GM12875 (cell line): ENCODE results near the gene CSF1R.
"Not testable (repeated sequence)": the region's sequence is repeated elsewhere in the genome, so short reads cannot be mapped to it uniquely, and the experiment has no call there.

Experiments used
- H3K4me3 ChIP-seq: one replicate; pipeline ENCODE4 v1.5.1; 2011; ENCODE audit warnings: low read depth, low read length, control low read depth
- CTCF ChIP-seq: IDR thresholded peaks from 2 replicates; pipeline ENCODE4 v1.5.1; 2011; ENCODE audit warnings: low read depth, mild to moderate bottlenecking, control low read depth, inconsistent platforms, low read length, moderate library complexity, borderline replicate concordance; ENCODE audit not compliant: insufficient read depth

CSF1R gene

GRCh38 chr5:150101023-150101422 lies 14.7 kb upstream of the CSF1R start:
- no peak for TF ChIP-seq CTCF
- no peak overlapping the region for H3K4me3 ChIP-seq

GRCh38 chr5:150097152-150097551 lies 10.8 kb upstream of the CSF1R start:
- H3K4me3 ChIP-seq: no peak overlapping the region
- no peak for TF ChIP-seq CTCF

GRCh38 chr5:150092159-150092787 lies 5.9 kb upstream of the CSF1R start:
- H3K4me3 ChIP-seq: no peak overlapping the region
- no peak for TF ChIP-seq CTCF

GRCh38 chr5:150085191-150085912 lies 1.0 kb downstream of the CSF1R start:
- no peak for TF ChIP-seq CTCF
- no peak overlapping the region for H3K4me3 ChIP-seq

GRCh38 chr5:150084754-150085153 lies 1.6 kb downstream of the CSF1R start:
- not testable (repeated sequence) for H3K4me3 ChIP-seq

GRCh38 chr5:150082889-150083288 lies 3.5 kb downstream of the CSF1R start:
- no peak for TF ChIP-seq CTCF
- no peak overlapping the region for H3K4me3 ChIP-seq

- no peak for TF ChIP-seq CTCF
- H3K4me3 ChIP-seq: no peak overlapping the region
Observed at GRCh38 chr5:150082374-150082773, 4.0 kb downstream of the CSF1R start.
